IMR-90 (cell line): ENCODE measurements around the gene CFAP43.

Experiments used
- CHD1 ChIP-seq: IDR thresholded peaks from 2 replicates; pipeline ENCODE4 v1.6.1; 2012; ENCODE audit warnings: low read depth, low read length, improper control_type of control experiment
- CTCF ChIP-seq: conservative IDR thresholded peaks from 2 replicates; pipeline ENCODE4 v1.5.1; 2012; ENCODE audit warnings: mild to moderate bottlenecking, low read depth, low read length, improper control_type of control experiment
- FOS ChIP-seq: fragments of 150-350 bp; IDR thresholded peaks from 2 replicates; pipeline ENCODE4 v1.6.1; 2016; ENCODE audit warnings: low read depth, low read length
- MAFK ChIP-seq: IDR thresholded peaks from 2 replicates; pipeline ENCODE4 v1.6.1; 2012; ENCODE audit warnings: low read depth, low read length, improper control_type of control experiment
- MXI1 ChIP-seq: IDR thresholded peaks from 2 replicates; pipeline ENCODE4 v1.6.1; 2012; ENCODE audit warnings: low read depth, mild to moderate bottlenecking, low read length, moderate library complexity, borderline replicate concordance
- POLR2A ChIP-seq: IDR thresholded peaks from 2 replicates; pipeline ENCODE4 v1.6.1; 2012; ENCODE audit warnings: mild to moderate bottlenecking, low read depth, low read length
- RAD21 ChIP-seq: IDR thresholded peaks from 2 replicates; pipeline ENCODE4 v1.6.1; 2012; ENCODE audit warnings: low read length, improper control_type of control experiment
- RCOR1 ChIP-seq: IDR thresholded peaks from 2 replicates; pipeline ENCODE4 v1.6.1; 2012; ENCODE audit warnings: mild to moderate bottlenecking, low read length, improper control_type of control experiment; ENCODE audit not compliant: insufficient replicate concordance

DNA sequence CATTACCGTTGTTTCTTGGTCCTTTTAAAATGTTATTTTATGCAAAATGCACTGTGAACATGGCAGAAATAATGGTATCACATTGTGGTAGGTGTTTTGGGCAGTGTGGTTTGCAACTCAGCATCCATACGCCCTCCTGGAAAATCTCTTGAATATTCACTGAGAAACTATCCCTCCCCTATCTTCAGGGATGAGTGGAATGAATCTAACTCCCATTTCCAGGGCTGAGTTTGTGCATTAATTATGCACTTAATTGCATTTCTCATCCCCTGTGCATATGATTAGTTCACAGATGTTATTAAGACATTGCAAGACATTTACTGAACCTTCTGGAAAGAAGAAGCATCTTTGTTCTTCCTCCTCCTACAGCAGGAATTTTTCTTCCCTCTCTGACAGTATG, 36.5 kb downstream of the CFAP43 start:
- TF ChIP-seq RAD21 (no peak), POLR2A (no peak), CTCF (no peak), MAFK (no peak), RCOR1 (no peak), FOS (no peak), MXI1 (no peak), CHD1 (no peak)
